ENCODE measurements around the gene SESTD1.
"Not testable (repeated sequence)": the region's sequence is repeated elsewhere in the genome, so short reads cannot be mapped to it uniquely, and the experiment has no call there.

Gene SESTD1

GRCh38 chr2:179096090-179096489 lies 168.5 kb downstream of the SESTD1 start:
- DNase-seq, result no peak

- DNase-seq, result not testable (repeated sequence)
Observed at GRCh38 chr2:179092912-179093311, 171.7 kb downstream of the SESTD1 start.

GRCh38 chr2:179082697-179083096 lies 181.9 kb downstream of the SESTD1 start:
- no peak for DNase-seq

- DNase-seq, result no peak
Observed at GRCh38 chr2:179081954-179082353, 182.7 kb downstream of the SESTD1 start.

GRCh38 chr2:179072527-179072926 lies 192.1 kb downstream of the SESTD1 start:
- no peak for DNase-seq

- DNase-seq, result no peak
Observed at GRCh38 chr2:179071810-179072355, 192.7 kb downstream of the SESTD1 start.

- DNase-seq, result no peak
Observed at GRCh38 chr2:179070895-179071294, 193.7 kb downstream of the SESTD1 start.

- no peak for DNase-seq
Observed at GRCh38 chr2:179069685-179070084, 194.9 kb downstream of the SESTD1 start.

- no peak for DNase-seq
Observed at GRCh38 chr2:179068991-179069643, 195.5 kb downstream of the SESTD1 start.

- DNase-seq, result no peak
Observed at GRCh38 chr2:179059026-179059700, 205.5 kb downstream of the SESTD1 start.

GRCh38 chr2:179057737-179058136 lies 206.9 kb downstream of the SESTD1 start:
- DNase-seq, result no peak

- DNase-seq, result not testable (repeated sequence)
Observed at GRCh38 chr2:179053568-179053967, 211.1 kb downstream of the SESTD1 start.
